ENCODE data around the gene TRIM14.

DNA sequence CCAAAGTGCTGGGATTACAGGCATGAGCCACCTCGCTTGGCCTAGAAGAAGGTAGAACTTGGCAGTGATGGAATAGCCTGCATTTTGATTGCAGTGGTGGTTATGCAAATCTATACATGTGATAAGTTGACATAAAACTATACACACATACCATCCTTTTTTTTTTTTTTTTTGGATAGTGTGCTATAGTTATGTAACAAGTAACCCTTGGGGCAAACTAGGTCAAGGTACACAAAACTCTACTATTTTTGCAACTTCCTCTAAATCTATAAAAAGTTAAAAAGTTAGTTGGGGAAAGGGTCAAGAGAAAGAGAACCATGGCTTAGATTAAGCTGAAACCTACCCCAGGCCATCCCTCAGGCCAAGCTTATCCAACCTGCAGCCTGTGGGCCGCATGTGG is 11.1 kb downstream of the TRIM14 start:
- TF ChIP-seq POLR2AphosphoS5 (IDR thresholded peaks at IDR 0.05; ENCODE audit: low read depth, low read length) (no peak), POLR2A (IDR thresholded peaks at IDR 0.05; ENCODE audit: low read depth, low read length) (no peak)

Measured in GM12891 (cell line).